Adrenal gland (tissue), 12 donors: ENCODE measurements around the gene NEK8. TPM values are rescaled to one million over a fixed set of nuclear protein-coding genes. Genes with fewer than 3 reads are reported as not detected.
"Not testable (repeated sequence)": the region's sequence is repeated elsewhere in the genome, so short reads cannot be mapped to it uniquely, and the experiment has no call there.

Source experiments
- DNase-seq, 7 donors: peaks; one replicate each; pipeline ENCODE4 v3.0.0-alpha.2; 2019 to 2020
- H3K27ac ChIP-seq, 5 donors: fragments of 200-600 bp; sonication (generic) in 4 of 5; 1 replicate in 3 of 5; 2 replicates in 2 of 5; pipeline versions ENCODE4 v1.5.1 to v1.8.0; 2016 to 2020; ENCODE audit warnings: mild to moderate bottlenecking in 1 of 5
- H3K27me3 ChIP-seq: fragments of 200-600 bp; 2 replicates; pipeline ENCODE4 v1.8.0; 2021
- H3K36me3 ChIP-seq, 2 donors: fragments of 200-600 bp; replicated peaks in 1 of 2; 1 replicate in 1 of 2; 2 replicates in 1 of 2; pipeline versions ENCODE4 v1.5.1 to v1.8.0; 2018 to 2022
- H3K4me1 ChIP-seq, 2 donors: fragments of 200-600 bp; replicated peaks in 1 of 2; 1 replicate in 1 of 2; 2 replicates in 1 of 2; pipeline versions ENCODE4 v1.5.1 to v1.8.0; 2018 to 2021
- H3K4me3 ChIP-seq, 4 donors: fragments of 200-600 bp; sonication (generic) in 3 of 4; one replicate each; pipeline ENCODE4 v1.5.1; 2016 to 2018
- H3K9me3 ChIP-seq, 3 donors: fragments of 200-600 bp; sonication (generic) in 1 of 3; replicated peaks in 1 of 3; 1 replicate in 2 of 3; 2 replicates in 1 of 3; pipeline versions ENCODE4 v1.5.1 to v1.8.0; 2016 to 2021
- CTCF ChIP-seq, 6 experiments: fragments of 450-650 bp in 4 of 6; fragments of 200-600 bp in 2 of 6; sonication (generic) in 1 of 6; IDR thresholded peaks; 1 replicate in 5 of 6; 2 replicates in 1 of 6; pipeline versions ENCODE4 v1.5.1 to v1.8.0; 2016 to 2021; ENCODE audit warnings: antibody characterized with exemption in 6 of 6, mild to moderate bottlenecking in 2 of 6, moderate library complexity in 1 of 6
- POLR2A ChIP-seq, 2 donors: fragments of 450-650 bp; IDR thresholded peaks; one replicate each; pipeline ENCODE4 v1.6.1; 2017; ENCODE audit warnings: antibody characterized with exemption in 2 of 2, mild to moderate bottlenecking in 2 of 2, moderate library complexity in 1 of 2
- WGBS, 4 donors: extraction: QIAGEN DNeasy Blood & Tissue Kit in 2 of 4; methylation state at CpG; one replicate each; pipeline versions ENCODE4 v1.1.5 to v1.1.7; 2013 to 2017; 5-methylcytosine and 5-hydroxymethylcytosine counted together
- intact Hi-C, 2 donors: fragments of 100-400 bp; cut with DNase I; formaldehyde crosslinking; loops; one replicate each; pipeline versions ENCODE4 v1.14.1 to v1.15.0; 2022 to 2023
- polyA plus RNA-seq, 3 donors: library from polyadenylated mRNA; stranded (reverse); fragments of 200-250 nt in 2 of 3; fragments of 350-450 nt in 1 of 3; fragmentation: Illumina TruSeq in 1 of 3; extraction: RNeasy Lipid Tissue Mini Kit (QIAGEN cat#74804) in 1 of 3; gene quantifications; one replicate each; pipeline ENCODE4 v1.2.3, GENCODE V29; 2013 to 2014
- total RNA-seq, 9 donors: library from RNA; depleted of rRNA in 4 of 9; stranded (reverse); fragments of >200 nt in 4 of 9; fragments of 120-200 nt in 1 of 9; fragmentation: NEBNext Ultra II Directional in 1 of 9; extraction: Animal tissue kit (Norgen Biotek cat#: 25700) in 1 of 9; gene quantifications; one replicate each; pipeline versions ENCODE4 v1.1.0 to v1.2.4, GENCODE V29; 2013 to 2023
- donor health status: healthy with polysubstance abuse.
- donor health status: Bipolar disorder and iron deficiency.
- donor health status: DM: yes; HTN: yes; CAD: no.
- donor health status: DM: no; HTN: no; CAD: no.
- donor health status: DM: no; HTN: no; CAD: no.
- donor health status: DM: yes; HTN: yes; CAD: no.

NEK8 gene
- total and polyA plus RNA-seq, 12 donors: 0.54 to 11.9 (median 6.1) TPM

DNA sequence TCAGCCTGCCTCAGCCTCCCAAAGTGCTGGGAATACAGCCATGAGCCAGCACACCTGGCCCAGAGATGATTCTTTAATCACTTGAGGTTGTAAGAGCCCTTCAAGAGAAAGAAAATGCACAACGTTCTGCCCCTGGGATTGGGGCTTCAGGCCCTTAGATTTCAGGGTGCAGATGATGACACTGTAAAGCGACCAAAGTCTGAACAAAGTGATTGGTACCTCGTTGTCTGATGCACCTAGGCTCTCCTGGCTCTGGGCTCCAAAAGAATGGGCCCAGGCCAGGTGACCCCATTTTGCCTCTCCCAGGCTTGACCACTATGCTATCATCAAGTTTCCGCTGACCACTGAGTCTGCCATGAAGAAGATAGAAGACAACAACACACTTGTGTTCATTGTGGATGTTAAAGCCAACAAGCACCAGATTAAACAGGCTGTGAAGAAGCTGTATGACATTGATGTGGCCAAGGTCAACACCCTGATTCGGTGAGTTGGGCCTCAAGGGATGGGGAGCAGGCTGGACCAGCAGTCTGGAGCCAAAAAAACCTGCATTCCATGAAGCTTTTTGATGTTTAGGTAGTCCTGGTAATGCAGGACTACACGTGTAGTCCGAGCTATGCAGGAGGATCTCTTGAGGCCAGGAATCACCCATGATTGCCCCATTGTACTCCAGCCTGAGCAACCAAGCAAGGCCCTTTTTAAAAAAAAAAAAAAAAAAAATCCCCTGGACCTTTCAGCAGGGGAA lies 6.0 kb upstream of the NEK8 start:
- DNase-seq: no peak
- intact Hi-C loops: no loop called here
- H3K4me3 ChIP-seq: no peak overlapping the region
- H3K4me1 ChIP-seq: peaks cover 38 to 65% of the 10 kb centered on the region in 2 donors
- no peaks in the 10 kb centered on the region for H3K27me3 ChIP-seq
- H3K9me3 ChIP-seq: no peaks in the 10 kb centered on the region
- WGBS, 4 donors: 64 to 71% (median 66%) methylated on average over 5 to 7 of the region's 7 CpGs
- H3K27ac ChIP-seq: no peak overlapping the region
- peaks cover 0 to 40% of the 10 kb centered on the region in 2 donors for H3K36me3 ChIP-seq
- TF ChIP-seq CTCF (IDR thresholded peaks at IDR 0.05) (no peak), POLR2A (IDR thresholded peaks at IDR 0.05) (no peak)

DNA sequence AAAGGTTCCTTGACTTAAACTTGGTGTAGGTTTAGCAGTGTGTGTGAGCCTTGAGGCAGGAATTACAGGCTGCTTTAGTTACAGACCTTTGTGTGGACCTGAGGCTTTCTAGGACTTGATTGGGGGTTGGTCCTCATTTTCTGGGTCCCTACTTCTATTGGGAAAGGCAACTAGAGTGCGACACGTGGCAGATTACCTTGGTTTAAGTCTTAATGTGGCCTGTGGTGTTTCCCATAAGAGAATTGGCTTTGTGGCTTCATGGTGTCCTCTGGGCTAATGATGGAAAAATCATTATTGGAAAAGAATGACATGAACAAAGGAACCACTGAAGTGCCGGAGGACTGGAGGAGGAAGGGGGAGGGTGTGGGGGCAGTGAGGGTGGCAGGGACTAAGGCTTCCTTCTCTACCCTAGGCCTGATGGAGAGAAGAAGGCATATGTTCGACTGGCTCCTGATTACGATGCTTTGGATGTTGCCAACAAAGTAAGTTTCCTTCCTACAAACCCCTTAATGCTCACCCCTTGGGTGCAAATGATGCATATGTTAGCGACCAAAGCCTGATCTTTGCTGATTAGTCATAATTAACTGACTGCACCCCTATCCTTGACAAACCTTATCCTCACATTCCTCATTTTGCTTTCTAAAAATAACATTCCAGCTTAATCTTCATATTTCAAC lies 5.3 kb upstream of the NEK8 start:
- H3K4me1 ChIP-seq: peaks cover 38 to 66% of the 10 kb centered on the region in 2 donors
- H3K27me3 ChIP-seq: no peaks in the 10 kb centered on the region
- no peak for TF ChIP-seq POLR2A (IDR thresholded peaks at IDR 0.05)
- no peak for TF ChIP-seq CTCF (IDR thresholded peaks at IDR 0.05)
- H3K4me3 ChIP-seq: no peak overlapping the region
- 71 to 84% (median 79%) methylated on average over 6 of the region's 6 CpGs for WGBS, 4 donors
- H3K36me3 ChIP-seq: peaks cover 0 to 40% of the 10 kb centered on the region in 2 donors
- no peak for DNase-seq
- intact Hi-C loops: no loop called here
- no peak overlapping the region for H3K27ac ChIP-seq
- H3K9me3 ChIP-seq: no peaks in the 10 kb centered on the region

- H3K27ac ChIP-seq, DNase-seq, intact Hi-C loops, H3K4me3 ChIP-seq, H3K27me3 ChIP-seq, H3K9me3 ChIP-seq: not testable (repeated sequence)
- Histone ChIP-seq H3K36me3 (peaks cover 0 to 40% of the 10 kb centered on the region in 2 donors), H3K4me1 (peaks cover 31 to 59% of the 10 kb centered on the region in 2 donors)
- WGBS, 4 donors: 69 to 84% (median 77%) methylated on average over 3 to 4 of the region's 4 CpGs
Measured at GRCh38 chr17:28723836-28724499, 4.6 kb upstream of the NEK8 start.

- Histone ChIP-seq H3K27me3 (no peaks in the 10 kb centered on the region), H3K36me3 (peaks cover 0 to 40% of the 10 kb centered on the region in 2 donors), H3K27ac (peak overlapping the region in 2 of 5 donors; percentile 75 to 92), H3K4me1 (peaks cover 27 to 55% of the 10 kb centered on the region in 2 donors), H3K9me3 (no peaks in the 10 kb centered on the region), H3K4me3 (no peak overlapping the region)
- TF ChIP-seq POLR2A (IDR thresholded peaks at IDR 0.05) (no peak), CTCF (IDR thresholded peaks at IDR 0.05) (no peak)
- 82 to 92% (median 86%) methylated on average over 10 of the region's 10 CpGs for WGBS, 4 donors
- intact Hi-C loops: no loop called here
- DNase-seq: no peak
Measured at GRCh38 chr17:28724500-28725165, 4.0 kb upstream of the NEK8 start.
